ENCODE results near the gene ZBTB16. TPM values are rescaled to one million over a fixed set of nuclear protein-coding genes. Genes with fewer than 3 reads are reported as not detected.

Gene ZBTB16
- total RNA-seq, 1 donor from 2014 or later, result 3.7 TPM

GRCh38 chr11:114063149-114063828 lies 3.8 kb downstream of the ZBTB16 start:
- DNase-seq (ENCODE audit: low spot score in 2 of 2), result no peak
- no peak for FAIRE-seq

GRCh38 chr11:114063829-114064201 lies 4.3 kb downstream of the ZBTB16 start:
- FAIRE-seq (no peak), DNase-seq (ENCODE audit: low spot score in 2 of 2) (no peak)

DNA sequence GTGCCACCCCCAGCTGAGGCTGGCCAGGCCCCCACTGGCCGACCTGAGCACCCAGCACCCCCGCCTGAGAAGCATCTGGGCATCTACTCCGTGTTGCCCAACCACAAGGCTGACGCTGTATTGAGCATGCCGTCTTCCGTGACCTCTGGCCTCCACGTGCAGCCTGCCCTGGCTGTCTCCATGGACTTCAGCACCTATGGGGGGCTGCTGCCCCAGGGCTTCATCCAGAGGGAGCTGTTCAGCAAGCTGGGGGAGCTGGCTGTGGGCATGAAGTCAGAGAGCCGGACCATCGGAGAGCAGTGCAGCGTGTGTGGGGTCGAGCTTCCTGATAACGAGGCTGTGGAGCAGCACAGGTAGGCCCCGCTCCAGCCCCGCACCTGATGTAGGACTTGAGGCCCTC lies 4.7 kb downstream of the ZBTB16 start:
- FAIRE-seq, result no peak

GRCh38 chr11:114065094-114065493 lies 5.6 kb downstream of the ZBTB16 start:
- DNase-seq (ENCODE audit: low spot score in 2 of 2) (no peak), FAIRE-seq (no peak)

More for the DNA sequence above, 4.7 kb downstream of the ZBTB16 start:
- no peak for DNase-seq (ENCODE audit: low spot score in 2 of 2)

DNA sequence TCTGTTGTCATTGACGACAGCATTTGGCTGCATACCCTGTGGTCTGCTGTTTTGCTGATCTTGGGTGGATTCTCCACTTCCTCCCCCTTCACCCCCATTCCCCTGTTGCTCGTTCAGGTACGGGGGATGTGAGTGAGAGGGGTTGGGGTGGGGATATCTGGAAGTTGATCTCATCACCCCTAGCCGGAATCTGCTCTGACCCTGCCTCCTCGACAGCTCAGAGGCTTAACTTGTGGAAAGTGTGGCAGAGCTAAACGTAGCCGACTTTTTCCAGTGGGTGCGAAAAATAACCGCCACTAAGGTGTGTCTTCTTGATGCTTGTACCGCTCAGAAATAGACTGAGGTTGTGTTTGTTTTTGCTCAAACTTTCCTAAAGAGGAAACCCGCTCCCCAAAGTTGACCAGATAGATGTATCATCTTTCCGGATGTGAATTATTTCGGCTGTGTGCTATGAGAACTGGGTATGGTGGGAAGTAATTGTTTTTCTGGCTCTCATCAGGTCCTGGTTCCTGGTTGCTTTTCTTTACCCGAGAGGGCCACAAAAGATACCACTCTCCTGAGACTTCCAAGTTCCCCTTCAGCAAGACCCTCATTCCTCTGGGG lies 6.6 kb downstream of the ZBTB16 start:
- FAIRE-seq (no peak), DNase-seq (ENCODE audit: low spot score in 2 of 2) (no peak)

DNA sequence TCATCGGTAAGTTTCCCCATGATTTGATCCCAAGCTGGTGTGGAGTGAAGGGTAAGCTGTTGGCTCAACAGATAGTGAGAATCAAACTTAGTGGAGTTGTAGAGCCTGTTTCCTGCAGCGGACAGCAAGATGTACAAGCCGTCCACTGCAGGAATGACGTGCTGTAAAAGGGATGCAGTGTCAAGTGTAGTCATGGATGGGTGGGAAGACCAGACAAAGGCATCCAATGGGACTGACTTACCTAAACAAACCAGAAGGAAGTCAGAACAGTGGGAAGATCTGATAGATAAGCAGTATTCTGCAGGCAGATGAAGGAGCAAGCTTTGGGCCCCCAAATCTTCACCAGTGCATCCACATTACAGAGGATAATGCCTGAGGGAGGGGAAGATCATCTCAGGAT lies 8.8 kb downstream of the ZBTB16 start:
- no peak for FAIRE-seq
- no peak for DNase-seq (ENCODE audit: low spot score in 2 of 2)

GRCh38 chr11:114070464-114071139 lies 11.1 kb downstream of the ZBTB16 start:
- FAIRE-seq (no peak), DNase-seq (ENCODE audit: low spot score in 2 of 2) (no peak)

- no peak for DNase-seq (ENCODE audit: low spot score in 2 of 2)
- no peak for FAIRE-seq
Measured at GRCh38 chr11:114073007-114073827, 13.7 kb downstream of the ZBTB16 start.

- DNase-seq (ENCODE audit: low spot score in 2 of 2), result no peak
Measured at GRCh38 chr11:114073828-114074381, 14.4 kb downstream of the ZBTB16 start.

GRCh38 chr11:114074546-114075343 lies 15.2 kb downstream of the ZBTB16 start:
- FAIRE-seq (no peak), DNase-seq (ENCODE audit: low spot score in 2 of 2) (no peak)

More at GRCh38 chr11:114073828-114074381, 14.4 kb downstream of the ZBTB16 start:
- no peak for FAIRE-seq

GRCh38 chr11:114075344-114075610 lies 15.8 kb downstream of the ZBTB16 start:
- DNase-seq (ENCODE audit: low spot score in 2 of 2) (no peak), FAIRE-seq (no peak)

DNA sequence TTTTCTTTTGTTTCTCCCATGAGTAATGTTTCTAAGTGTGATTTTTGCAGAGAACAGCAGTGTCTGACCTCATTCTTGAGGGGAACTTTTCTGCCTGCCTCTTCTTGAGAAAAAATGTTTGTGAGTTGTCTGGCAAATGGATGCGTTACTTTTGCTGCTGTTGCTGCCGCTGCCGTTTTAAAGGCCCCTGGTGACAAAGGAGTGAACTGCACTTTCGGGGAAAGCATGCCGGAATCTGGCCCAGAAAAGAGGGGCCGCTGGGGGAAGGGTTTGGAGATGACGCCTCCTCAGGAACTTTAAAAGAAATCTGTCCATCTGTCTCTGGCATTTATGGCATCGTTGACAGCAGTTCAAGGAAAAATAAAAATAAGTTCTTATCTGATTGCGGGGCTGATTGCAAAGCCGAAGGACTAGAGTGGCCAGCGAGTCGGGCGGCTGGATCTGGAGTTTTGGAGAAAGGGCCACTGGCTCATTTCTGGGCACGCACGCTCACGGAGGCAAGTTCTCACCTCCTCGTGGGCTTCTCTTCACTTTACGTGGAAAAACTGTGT lies 16.5 kb downstream of the ZBTB16 start:
- DNase-seq (ENCODE audit: low spot score in 2 of 2) (peak in 1 of 2 donors; percentile 28), FAIRE-seq (no peak)

GRCh38 chr11:114076921-114077331 lies 17.4 kb downstream of the ZBTB16 start:
- no peak for FAIRE-seq
- no peak for DNase-seq (ENCODE audit: low spot score in 2 of 2)

DNA sequence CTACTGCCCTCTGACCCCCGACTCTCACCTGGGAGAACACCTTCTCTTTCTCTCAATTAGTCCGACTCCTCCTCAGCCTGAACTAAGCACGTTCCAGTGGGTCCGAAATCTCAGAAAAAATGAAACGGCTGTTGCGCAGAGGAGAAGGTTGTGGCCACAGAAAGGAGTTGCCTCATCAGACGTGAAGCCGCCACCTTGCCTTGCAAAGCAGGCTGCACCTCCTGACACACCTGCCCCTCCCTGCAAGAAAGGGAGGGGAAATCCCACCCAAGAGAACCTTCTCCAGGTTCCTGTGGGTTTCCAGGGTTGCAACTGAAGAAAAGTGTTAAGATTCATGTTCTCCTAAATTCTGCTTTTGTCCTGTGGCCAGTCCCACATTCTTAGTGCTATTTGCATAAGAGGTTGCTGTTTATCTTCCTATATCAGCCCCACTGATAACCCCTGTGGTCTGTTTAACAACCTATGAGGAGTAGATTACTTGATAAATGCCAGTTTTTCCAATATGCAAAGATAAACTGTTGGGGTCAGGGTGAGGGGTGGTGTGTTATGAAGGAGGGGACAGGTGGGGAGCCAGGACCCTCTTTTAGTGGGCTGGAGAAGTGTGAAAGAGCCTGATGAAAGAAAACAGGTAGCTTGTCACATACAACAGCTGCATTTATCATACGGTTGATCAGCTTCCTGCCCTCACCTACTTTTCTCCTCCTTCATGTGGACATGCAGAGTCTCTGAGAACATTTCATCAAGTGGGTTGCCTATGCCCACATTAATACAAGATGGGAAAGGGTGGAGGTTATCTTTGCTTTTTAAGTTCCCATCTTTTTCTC lies 18.2 kb downstream of the ZBTB16 start:
- FAIRE-seq, result no peak
- DNase-seq (ENCODE audit: low spot score in 2 of 2), result no peak

DNA sequence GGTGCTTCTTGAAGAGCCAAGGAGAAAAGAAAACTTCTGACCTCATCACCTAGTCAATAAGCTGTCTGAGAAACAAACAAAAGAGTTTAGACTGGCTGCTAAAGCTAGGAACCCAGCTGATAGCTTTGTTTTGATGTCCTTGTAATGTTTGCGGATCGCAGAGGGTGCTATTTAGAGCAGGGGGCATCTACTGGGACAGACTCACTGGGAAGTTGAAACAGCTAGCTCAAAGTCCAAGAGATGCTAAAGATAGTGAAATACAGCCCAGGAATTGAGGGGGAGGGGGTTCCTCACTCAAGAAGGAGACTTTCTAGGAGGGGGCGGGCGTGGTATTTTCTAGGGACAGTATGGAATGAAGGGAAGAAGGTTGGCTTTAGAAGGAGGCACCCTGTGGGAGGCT lies 18.9 kb downstream of the ZBTB16 start:
- FAIRE-seq (no peak), DNase-seq (ENCODE audit: low spot score in 2 of 2) (no peak)

DNA sequence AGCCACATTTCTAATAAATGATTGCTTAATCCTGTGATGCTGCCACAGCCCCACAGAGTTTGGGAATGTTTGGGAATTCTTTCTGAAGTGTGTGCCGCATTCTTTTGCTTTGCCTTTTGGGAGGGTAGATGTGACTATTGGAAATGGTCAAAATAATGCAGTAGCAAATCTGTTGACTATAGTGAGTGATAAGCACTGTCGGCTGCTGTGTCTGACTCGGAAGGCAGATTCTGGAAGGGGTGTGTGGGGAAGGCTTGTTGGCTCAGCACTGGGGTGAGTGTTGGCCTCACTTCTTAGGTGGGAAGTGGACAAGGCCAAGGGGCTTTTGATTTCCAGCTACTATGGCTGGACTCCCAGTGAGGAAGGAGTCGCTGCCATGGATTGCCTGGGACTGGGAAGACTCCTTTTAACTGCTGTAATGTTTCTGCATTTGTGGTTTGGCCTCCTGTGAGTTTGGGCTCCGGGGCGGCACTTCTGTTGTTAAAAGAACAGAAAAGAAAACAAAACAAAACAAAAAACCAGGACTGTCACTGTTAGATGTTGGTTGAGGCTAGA lies 20.1 kb downstream of the ZBTB16 start:
- FAIRE-seq (no peak), DNase-seq (ENCODE audit: low spot score in 2 of 2) (no peak)

- FAIRE-seq (no peak), DNase-seq (ENCODE audit: low spot score in 2 of 2) (no peak)
Measured at GRCh38 chr11:114080219-114080618, 20.7 kb downstream of the ZBTB16 start.

DNA sequence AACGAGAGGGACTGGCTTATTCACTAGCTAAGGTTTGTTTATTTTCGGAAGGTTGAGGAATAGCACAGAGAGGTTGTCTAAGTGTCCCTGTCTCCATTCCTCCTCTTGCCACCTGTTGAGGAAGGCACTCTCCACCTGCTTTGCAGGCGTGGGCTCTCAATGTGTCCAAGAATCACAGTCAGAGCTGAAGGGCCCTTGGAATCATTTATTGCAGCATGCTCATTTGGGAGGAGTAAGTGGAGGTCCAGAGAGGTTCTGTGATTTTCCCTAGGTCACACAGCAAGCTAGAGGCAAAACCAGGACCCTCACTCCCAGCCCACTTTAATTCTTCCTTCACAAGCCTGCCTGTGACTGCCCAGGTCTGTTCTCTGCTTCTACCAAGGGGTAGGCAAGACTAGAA lies 21.3 kb downstream of the ZBTB16 start:
- FAIRE-seq, result no peak
- no peak for DNase-seq (ENCODE audit: low spot score in 2 of 2)

All from frontal cortex (tissue), 4 donors.